SK-MEL-5 (cell line): ENCODE data around the gene ARID1A. TPM values are rescaled to one million over a fixed set of nuclear protein-coding genes. Genes with fewer than 3 reads are reported as not detected.

Source experiments
- DNase-seq: peaks from one replicate; pipeline ENCODE4 v3.0.0-alpha.2; 2016; ENCODE audit warnings: low read depth, low spot score
- in situ Hi-C: cut with HindIII; loops from 2 replicates; pipeline ENCODE4 v1.10.0; 2016; ENCODE audit warnings: low sequenced_read_pairs, high pct_unique_total_duplicates, low pct_unique_long_range_greater_than_20kb
- small RNA-seq, 2 experiments: library from RNA; depleted of rRNA; stranded (forward); fragments of <200 nt; gene quantifications; one replicate each; pipeline ENCODE3, GENCODE V24; 2014
- total RNA-seq: library from RNA; depleted of rRNA; stranded (reverse); fragments of >200 nt; shearing (Covaris generic); gene quantifications from 2 replicates; pipeline ENCODE4 v1.2.3, GENCODE V29; 2014; rRNA removed

Gene ARID1A
- total RNA-seq, 1 experiment from 2014 or later = 11.1 TPM

GRCh38 chr1:26827663-26828062 lies 131.8 kb downstream of the ARID1A start:
- no peak for DNase-seq
- in situ Hi-C loops = no loop called here

GRCh38 chr1:26828411-26828991 lies 132.7 kb downstream of the ARID1A start:
- in situ Hi-C loops = no loop called here
- no peak for DNase-seq

GRCh38 chr1:26829184-26829911 lies 133.5 kb downstream of the ARID1A start:
- DNase-seq = no peak
- in situ Hi-C loops = no loop called here

GRCh38 chr1:26831059-26831458 lies 135.2 kb downstream of the ARID1A start:
- in situ Hi-C loops = no loop called here
- DNase-seq = no peak

Small RNA genes within 50 kb of the gene (small RNA-seq; reads per million reads assigned to genes)
- gene AL627082.1 = 0 reads per million in 2 experiments
- gene RN7SL165P = 0 reads per million in 2 experiments

Other genes starting within 250 kb of the ARID1A start
- 279 and 288 TPM in 2 replicates for gene HMGN2, start 223.6 kb upstream of the ARID1A start, total RNA-seq
- 19.3 and 20.6 TPM in 2 replicates for gene RPS6KA1, start 166.3 kb upstream of the ARID1A start, total RNA-seq
- 18.8 and 19.0 TPM in 2 replicates for gene PIGV, start 91.9 kb downstream of the ARID1A start, total RNA-seq
- 9.5 and 11.0 TPM in 2 replicates for gene ZDHHC18, start 130.7 kb downstream of the ARID1A start, total RNA-seq
- gene SFN, start 167.1 kb downstream of the ARID1A start, total RNA-seq = 0.11 TPM in 1 of 2 replicates, not detected in the other
- gene GPN2, start 194.3 kb downstream of the ARID1A start, total RNA-seq = 29.1 and 30.3 TPM in 2 replicates
- 7.7 and 9.7 TPM in 2 replicates for gene GPATCH3, start 204.5 kb downstream of the ARID1A start, total RNA-seq
- gene NR0B2, start 218.0 kb downstream of the ARID1A start, total RNA-seq = not detected in 2 replicates
- gene NUDC, start 225.7 kb downstream of the ARID1A start, total RNA-seq = 53.5 and 60.8 TPM in 2 replicates